Measurements from ENCODE around the gene PLEKHA7.

The PLEKHA7 gene

DNA sequence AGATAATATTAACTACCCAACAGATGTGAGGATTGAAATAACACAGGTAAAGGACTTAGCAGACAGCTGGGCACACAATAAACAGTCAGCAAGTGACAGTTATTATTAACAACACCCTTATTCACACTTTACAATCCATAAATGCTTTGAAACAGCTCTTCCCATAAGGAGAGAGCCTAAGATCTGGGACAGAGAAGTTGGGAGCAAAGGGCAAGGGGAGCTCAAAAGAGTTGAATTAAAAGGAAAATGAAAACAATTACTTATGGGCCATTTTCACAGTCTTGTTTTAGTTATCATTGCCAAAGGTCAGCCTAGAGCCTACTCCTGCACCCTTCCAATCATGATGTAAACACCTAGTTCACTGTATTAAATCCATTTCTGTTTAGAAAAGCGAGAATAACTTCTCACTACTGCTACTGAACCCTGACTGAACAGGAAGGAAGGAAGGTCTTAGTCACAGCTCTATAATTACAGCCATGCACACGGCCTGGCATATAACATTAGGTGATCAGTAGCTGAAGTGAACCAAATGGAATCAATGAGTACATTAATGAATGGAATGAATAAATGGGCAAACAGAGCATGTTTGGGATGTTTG, 111.3 kb downstream of the PLEKHA7 start:
- H3K27ac Mint-ChIP-seq (ENCODE audit: low read depth), result no peak overlapping the region

DNA sequence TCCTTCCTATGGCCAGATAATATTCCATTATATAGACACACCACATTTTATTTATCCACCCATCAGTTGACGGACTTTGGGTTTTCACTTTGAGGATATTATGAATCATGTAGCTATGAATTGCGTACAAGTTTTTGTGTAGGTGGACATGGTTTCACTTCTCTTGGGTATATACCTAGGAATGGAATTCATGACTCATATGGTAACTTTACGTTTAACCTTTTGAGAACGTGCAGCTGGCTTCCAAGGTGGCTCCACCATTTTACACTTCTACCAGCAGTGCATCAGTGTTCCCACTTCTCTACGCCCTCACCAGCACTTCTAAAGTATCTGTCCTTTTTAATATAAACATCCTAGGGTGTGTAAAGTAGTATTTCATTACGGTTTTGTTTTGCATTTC, 112.0 kb downstream of the PLEKHA7 start:
- no peaks in the 10 kb centered on the region for H3K9me3 Mint-ChIP-seq
- no peaks in the 10 kb centered on the region for H3K27me3 Mint-ChIP-seq
- peaks cover 9% of the 10 kb centered on the region for H3K4me1 Mint-ChIP-seq
- no peak overlapping the region for H3K4me3 Mint-ChIP-seq
- no peak overlapping the region for H3K27ac Mint-ChIP-seq (ENCODE audit: low read depth)
- DNase-seq (ENCODE audit: low spot score in 2 of 2), result no peak
- ATAC-seq (replicated peaks; ENCODE audit: extremely low read depth, poor library complexity, severe bottlenecking), result no peak
- no peaks in the 10 kb centered on the region for H3K36me3 Mint-ChIP-seq (ENCODE audit: insufficient read depth)

More for the DNA sequence above, 111.3 kb downstream of the PLEKHA7 start:
- no peaks in the 10 kb centered on the region for H3K36me3 Mint-ChIP-seq (ENCODE audit: insufficient read depth)
- H3K27me3 Mint-ChIP-seq, result no peaks in the 10 kb centered on the region
- DNase-seq (ENCODE audit: low spot score in 2 of 2), result no peak
- H3K9me3 Mint-ChIP-seq, result no peaks in the 10 kb centered on the region
- H3K4me3 Mint-ChIP-seq, result no peak overlapping the region
- no peak for ATAC-seq (replicated peaks; ENCODE audit: extremely low read depth, poor library complexity, severe bottlenecking)
- H3K4me1 Mint-ChIP-seq, result peaks cover 9% of the 10 kb centered on the region

DNA sequence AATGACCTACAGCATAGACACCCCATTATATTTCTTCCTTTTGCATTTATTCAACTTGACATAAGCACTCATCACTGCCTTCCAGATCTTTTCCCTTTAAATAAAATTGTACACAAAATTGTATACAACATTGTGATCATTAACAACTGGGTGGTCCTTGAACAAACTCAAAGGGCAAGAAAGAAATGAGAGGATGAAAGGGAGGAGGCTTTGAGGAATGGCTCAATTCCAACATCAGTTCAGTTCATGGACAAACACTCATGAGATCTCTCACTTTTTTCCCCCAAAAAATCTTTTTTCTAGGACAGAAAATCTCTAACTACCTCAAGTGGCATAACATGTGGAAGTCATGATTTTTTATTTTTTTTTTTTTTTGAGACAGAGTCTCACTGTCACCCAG, 113.7 kb downstream of the PLEKHA7 start:
- Mint-ChIP-seq H3K27me3 (no peaks in the 10 kb centered on the region), H3K27ac (ENCODE audit: low read depth) (no peak overlapping the region), H3K4me3 (no peak overlapping the region), H3K4me1 (peaks cover 9% of the 10 kb centered on the region), H3K36me3 (ENCODE audit: insufficient read depth) (no peaks in the 10 kb centered on the region), H3K9me3 (no peaks in the 10 kb centered on the region)
- no peak for DNase-seq (ENCODE audit: low spot score in 2 of 2)
- no peak for ATAC-seq (replicated peaks; ENCODE audit: extremely low read depth, poor library complexity, severe bottlenecking)

DNA sequence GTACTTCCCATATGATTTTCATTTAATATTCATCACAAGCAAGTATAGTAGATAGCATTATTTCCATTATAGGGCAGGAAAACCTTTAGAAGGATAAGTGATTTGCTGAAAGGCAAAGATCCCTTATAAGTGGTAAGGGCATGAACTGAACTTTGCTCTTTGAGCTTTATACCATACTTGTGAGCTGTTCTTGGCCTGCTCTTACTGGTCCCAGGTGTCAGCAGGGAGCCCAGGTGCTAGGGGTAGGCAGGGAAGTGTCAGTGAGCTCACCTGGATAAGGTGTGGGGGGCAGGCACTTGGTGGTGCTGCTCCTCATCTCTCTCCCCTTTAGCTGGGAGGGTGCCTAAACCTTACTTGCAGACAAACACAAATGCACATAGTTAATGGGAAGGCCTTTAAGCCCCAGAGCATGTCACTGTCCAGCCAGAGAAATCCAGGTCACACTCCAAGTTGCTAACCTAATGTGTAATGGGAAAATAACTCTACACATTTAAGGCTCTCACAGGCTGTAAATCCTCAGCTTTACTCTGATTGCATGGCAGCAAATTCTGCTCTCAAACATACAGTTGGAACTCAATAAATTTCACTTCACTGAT, 114.4 kb downstream of the PLEKHA7 start:
- H3K4me1 Mint-ChIP-seq, result peaks cover 9% of the 10 kb centered on the region
- no peak for ATAC-seq (replicated peaks; ENCODE audit: extremely low read depth, poor library complexity, severe bottlenecking)
- H3K4me3 Mint-ChIP-seq, result no peak overlapping the region

DNA sequence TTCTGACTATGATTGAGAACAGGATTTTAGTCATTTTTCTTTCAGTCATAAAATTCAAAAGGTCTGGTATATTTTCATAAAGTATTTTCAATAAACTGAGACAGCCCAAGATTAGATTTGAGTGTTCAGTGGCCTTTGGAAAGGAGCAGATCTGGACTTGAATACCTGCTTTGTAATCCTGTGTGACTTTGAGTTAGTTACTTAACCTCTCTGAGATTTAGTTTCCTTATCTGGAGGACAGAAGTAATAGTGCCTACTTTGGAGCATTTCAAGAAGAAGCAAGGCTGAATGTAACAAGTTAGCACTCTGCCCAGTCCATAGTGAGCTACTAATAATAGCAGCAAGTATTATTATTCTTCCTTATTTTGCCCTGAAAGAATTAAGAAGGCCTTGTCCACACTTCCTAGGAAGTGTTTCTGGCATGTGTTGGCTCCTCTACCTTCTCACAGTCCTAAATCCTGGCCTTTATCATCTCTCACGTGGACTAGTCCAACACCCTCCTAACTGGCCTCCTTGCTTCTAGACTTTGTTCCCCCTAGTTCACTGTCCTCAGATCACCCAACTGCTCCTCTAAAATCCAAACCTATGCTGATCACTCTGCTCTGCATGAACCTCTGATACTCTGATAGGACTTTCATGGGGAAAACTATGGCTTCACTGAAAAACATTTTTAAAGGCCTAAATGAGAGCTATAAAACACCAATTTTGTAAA, 115.8 kb downstream of the PLEKHA7 start:
- no peak overlapping the region for H3K27ac Mint-ChIP-seq (ENCODE audit: low read depth)
- DNase-seq (ENCODE audit: low spot score in 2 of 2) (no peak), ATAC-seq (replicated peaks; ENCODE audit: extremely low read depth, poor library complexity, severe bottlenecking) (no peak)
- H3K27me3 Mint-ChIP-seq, result peaks cover 13% of the 10 kb centered on the region
- H3K4me1 Mint-ChIP-seq, result peaks cover 9% of the 10 kb centered on the region
- no peaks in the 10 kb centered on the region for H3K36me3 Mint-ChIP-seq (ENCODE audit: insufficient read depth)
- no peak overlapping the region for H3K4me3 Mint-ChIP-seq
- H3K9me3 Mint-ChIP-seq, result no peaks in the 10 kb centered on the region

More for the DNA sequence above, 114.4 kb downstream of the PLEKHA7 start:
- H3K27ac Mint-ChIP-seq (ENCODE audit: low read depth), result no peak overlapping the region
- no peaks in the 10 kb centered on the region for H3K9me3 Mint-ChIP-seq
- H3K36me3 Mint-ChIP-seq (ENCODE audit: insufficient read depth), result no peaks in the 10 kb centered on the region
- DNase-seq (ENCODE audit: low spot score in 2 of 2), result no peak
- H3K27me3 Mint-ChIP-seq, result peaks cover 4% of the 10 kb centered on the region

DNA sequence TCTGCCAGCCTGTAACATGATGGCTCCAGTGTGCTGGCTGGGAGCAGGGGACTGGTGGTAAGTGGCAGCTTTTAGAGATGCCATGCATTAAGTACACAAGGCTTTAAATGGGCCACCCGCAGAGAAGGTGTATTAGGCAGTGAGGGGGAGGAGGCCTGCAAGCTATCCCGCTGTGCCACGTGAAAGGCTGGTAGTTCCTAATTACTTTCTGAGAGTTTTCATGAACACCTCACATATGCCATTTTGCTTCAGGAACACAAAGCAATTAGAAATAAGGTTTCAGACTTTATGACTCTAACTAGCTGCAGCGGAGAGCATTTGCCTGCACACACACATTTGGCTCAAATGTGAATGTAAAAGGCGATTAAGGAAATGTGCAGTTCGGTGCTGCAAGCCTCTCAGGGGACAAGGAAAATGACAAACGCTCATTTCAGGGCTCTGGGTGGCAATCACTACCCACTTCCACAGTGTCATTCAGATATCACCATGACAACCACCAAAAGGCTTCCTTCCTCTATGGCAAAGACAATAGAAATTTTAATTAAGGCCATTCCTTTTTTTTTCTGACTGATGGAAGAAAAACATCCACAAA, 116.6 kb downstream of the PLEKHA7 start:
- Mint-ChIP-seq H3K36me3 (ENCODE audit: insufficient read depth) (no peaks in the 10 kb centered on the region), H3K9me3 (no peaks in the 10 kb centered on the region), H3K27me3 (peaks cover 13% of the 10 kb centered on the region), H3K27ac (ENCODE audit: low read depth) (no peak overlapping the region), H3K4me1 (no peaks in the 10 kb centered on the region), H3K4me3 (no peak overlapping the region)
- DNase-seq (ENCODE audit: low spot score in 2 of 2) (no peak), ATAC-seq (replicated peaks; ENCODE audit: extremely low read depth, poor library complexity, severe bottlenecking) (no peak)

DNA sequence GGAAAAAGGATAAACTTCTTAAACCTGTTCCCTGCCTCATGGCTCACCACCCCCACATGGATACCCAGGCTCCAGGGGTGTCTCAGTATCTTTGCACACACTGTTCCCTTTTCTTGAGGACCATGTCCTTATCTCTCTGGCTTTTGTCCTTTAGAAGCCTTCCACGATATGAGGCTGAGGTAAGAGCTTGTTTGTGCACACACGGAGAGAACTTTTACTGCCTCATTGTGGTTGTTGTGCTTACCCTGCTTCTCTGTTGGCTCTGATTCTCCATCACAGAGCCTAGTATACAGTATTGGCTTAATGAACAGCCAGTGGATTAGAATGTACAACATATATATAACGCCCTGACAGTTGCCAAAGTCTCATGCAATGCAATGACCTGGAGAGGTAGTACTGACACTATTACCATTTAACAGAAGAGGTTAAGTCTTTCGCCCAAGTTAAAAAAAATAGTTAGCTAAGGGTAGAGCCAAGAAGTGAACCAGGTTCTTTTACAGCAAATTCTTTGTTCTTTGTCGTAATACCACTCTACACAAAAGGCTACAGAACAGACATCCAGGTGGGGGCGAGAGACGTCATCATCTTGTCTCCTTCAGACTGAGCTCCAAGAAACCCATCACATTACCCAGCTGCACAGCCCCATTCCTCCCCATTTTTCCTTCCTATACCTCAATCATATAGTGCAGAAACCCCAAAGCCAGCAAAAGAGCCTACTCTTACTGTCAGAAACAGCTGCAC, 117.3 kb downstream of the PLEKHA7 start:
- no peaks in the 10 kb centered on the region for H3K4me1 Mint-ChIP-seq
- H3K9me3 Mint-ChIP-seq, result no peaks in the 10 kb centered on the region
- ATAC-seq (replicated peaks; ENCODE audit: extremely low read depth, poor library complexity, severe bottlenecking) (no peak), DNase-seq (ENCODE audit: low spot score in 2 of 2) (no peak)
- no peak overlapping the region for H3K27ac Mint-ChIP-seq (ENCODE audit: low read depth)
- peaks cover 13% of the 10 kb centered on the region for H3K27me3 Mint-ChIP-seq
- H3K36me3 Mint-ChIP-seq (ENCODE audit: insufficient read depth), result no peaks in the 10 kb centered on the region
- no peak overlapping the region for H3K4me3 Mint-ChIP-seq

DNA sequence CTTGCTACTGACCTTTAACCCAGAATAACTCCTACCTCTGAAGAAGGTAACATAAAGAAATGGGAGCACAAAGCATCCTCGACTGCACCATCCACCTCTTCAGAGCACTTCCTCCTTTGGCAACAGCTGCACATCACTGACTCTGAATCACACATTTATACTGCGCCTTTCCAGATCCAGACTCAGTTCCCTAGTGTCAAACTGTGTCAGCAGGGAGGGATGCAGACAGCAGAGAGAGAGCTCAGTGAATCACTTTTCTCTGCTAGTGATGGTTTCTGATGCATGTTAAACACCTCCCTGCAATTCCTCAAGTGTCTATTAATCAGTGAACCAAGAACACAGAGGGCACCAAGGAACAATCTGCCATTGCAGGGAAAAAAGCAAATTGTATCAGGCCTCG, 118.9 kb downstream of the PLEKHA7 start:
- no peaks in the 10 kb centered on the region for H3K4me1 Mint-ChIP-seq
- no peak overlapping the region for H3K27ac Mint-ChIP-seq (ENCODE audit: low read depth)

DNA sequence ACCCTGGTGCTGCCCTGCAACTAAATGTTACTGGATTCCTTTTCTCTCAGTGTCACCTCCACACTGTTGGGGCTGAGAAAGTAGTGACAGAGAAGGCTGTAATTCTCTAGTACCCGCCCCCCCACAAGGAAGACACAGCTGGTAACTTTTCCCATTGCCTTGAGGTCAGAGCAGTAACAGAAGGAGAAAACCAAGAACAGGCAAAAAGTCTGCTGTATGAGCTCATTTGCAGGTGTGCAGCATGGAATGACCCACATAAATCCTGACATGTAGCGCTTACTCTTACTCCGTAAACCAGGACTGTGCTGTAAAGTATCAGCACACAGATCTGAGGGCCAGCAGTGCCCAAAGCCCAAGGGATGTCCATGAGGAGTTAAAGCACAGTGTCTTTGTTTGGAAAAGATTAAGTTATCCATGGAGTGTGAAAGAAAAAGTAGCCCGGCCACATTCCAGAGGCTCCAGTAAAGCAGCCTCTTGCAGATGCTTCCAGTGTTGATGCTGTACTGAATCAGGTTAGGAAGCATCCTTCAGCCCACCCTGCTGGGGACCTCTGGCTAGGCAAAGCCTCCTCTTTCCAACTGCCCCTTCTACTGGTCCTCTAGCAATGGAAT, 120.7 kb downstream of the PLEKHA7 start:
- peaks cover 15% of the 10 kb centered on the region for H3K9me3 Mint-ChIP-seq
- DNase-seq (ENCODE audit: low spot score in 2 of 2) (no peak), ATAC-seq (replicated peaks; ENCODE audit: extremely low read depth, poor library complexity, severe bottlenecking) (no peak)
- no peaks in the 10 kb centered on the region for H3K4me1 Mint-ChIP-seq
- no peaks in the 10 kb centered on the region for H3K36me3 Mint-ChIP-seq (ENCODE audit: insufficient read depth)
- peaks cover 13% of the 10 kb centered on the region for H3K27me3 Mint-ChIP-seq
- H3K27ac Mint-ChIP-seq (ENCODE audit: low read depth), result no peak overlapping the region
- H3K4me3 Mint-ChIP-seq, result no peak overlapping the region

More for the DNA sequence above, 118.9 kb downstream of the PLEKHA7 start:
- H3K27me3 Mint-ChIP-seq, result peaks cover 13% of the 10 kb centered on the region
- ATAC-seq (replicated peaks; ENCODE audit: extremely low read depth, poor library complexity, severe bottlenecking), result no peak
- peaks cover under 1% of the 10 kb centered on the region for H3K9me3 Mint-ChIP-seq
- DNase-seq (ENCODE audit: low spot score in 2 of 2), result no peak
- H3K4me3 Mint-ChIP-seq, result no peak overlapping the region
- H3K36me3 Mint-ChIP-seq (ENCODE audit: insufficient read depth), result no peaks in the 10 kb centered on the region

DNA sequence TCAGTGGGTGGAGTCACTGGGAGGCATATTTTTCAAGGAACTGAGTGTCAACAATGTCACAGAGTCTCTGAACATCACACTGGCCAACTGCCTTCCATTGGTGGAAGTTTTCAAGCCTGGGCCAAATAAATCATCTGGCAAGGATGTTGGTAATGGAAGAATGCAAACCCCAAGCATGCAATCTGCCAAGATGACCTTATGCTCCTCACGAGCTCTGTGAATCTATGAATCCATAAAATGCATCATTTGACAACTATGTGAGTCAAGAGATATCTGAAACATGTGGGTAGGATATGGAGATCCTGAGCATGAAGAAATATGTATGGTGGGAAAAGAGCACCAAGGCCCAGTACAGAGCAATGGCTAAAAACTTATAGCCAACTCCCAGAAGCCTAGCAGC, 122.2 kb downstream of the PLEKHA7 start:
- peaks cover 15% of the 10 kb centered on the region for H3K9me3 Mint-ChIP-seq
- no peak overlapping the region for H3K27ac Mint-ChIP-seq (ENCODE audit: low read depth)
- H3K36me3 Mint-ChIP-seq (ENCODE audit: insufficient read depth), result no peaks in the 10 kb centered on the region
- no peaks in the 10 kb centered on the region for H3K4me1 Mint-ChIP-seq
- H3K27me3 Mint-ChIP-seq, result peaks cover 13% of the 10 kb centered on the region
- DNase-seq (ENCODE audit: low spot score in 2 of 2) (no peak), ATAC-seq (replicated peaks; ENCODE audit: extremely low read depth, poor library complexity, severe bottlenecking) (no peak)
- no peak overlapping the region for H3K4me3 Mint-ChIP-seq

DNA sequence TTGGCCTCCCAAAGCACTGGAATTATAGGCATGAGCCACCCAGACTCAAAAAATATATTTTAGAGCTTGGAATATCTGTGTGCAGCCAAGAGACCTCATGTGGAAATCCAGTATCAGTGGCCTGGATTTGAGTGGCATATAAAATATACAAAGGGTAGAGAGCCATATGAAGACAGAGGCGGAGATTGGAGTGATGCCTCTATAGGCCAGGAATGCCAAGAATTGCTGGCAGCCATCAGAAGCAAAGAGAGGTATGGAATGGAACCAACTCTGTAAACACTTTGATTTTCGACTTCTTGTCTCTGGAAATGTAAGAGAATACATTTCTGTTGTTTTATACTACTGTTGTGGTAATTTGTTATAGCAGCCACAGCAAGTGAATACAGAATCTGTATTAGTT, 123.0 kb downstream of the PLEKHA7 start:
- ATAC-seq (replicated peaks; ENCODE audit: extremely low read depth, poor library complexity, severe bottlenecking) (no peak), DNase-seq (ENCODE audit: low spot score in 2 of 2) (no peak)
- Mint-ChIP-seq H3K9me3 (peaks cover 15% of the 10 kb centered on the region), H3K36me3 (ENCODE audit: insufficient read depth) (no peaks in the 10 kb centered on the region), H3K27me3 (peaks cover 13% of the 10 kb centered on the region), H3K4me1 (no peaks in the 10 kb centered on the region), H3K4me3 (no peak overlapping the region), H3K27ac (ENCODE audit: low read depth) (no peak overlapping the region)

DNA sequence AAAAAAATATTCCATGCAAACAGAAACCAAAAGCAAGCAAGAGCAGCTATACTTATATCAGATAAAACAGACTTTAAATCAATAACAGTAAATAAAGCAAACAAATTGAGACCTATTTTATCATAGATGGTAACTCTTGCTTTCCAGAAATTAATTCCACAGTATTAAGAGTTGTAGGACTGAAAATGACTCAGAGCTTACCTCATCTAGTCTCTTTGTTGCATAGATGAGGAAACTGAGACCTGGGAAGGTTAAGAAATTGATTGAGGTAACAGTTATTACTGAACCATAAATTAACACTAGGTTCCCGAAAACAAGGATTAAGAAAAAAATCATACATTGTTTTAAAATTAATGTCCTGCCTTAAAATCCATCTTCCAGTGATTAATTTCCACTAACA, 123.8 kb downstream of the PLEKHA7 start:
- Mint-ChIP-seq H3K27me3 (peaks cover 13% of the 10 kb centered on the region), H3K27ac (ENCODE audit: low read depth) (no peak overlapping the region), H3K4me3 (no peak overlapping the region), H3K36me3 (ENCODE audit: insufficient read depth) (no peaks in the 10 kb centered on the region), H3K9me3 (peaks cover 15% of the 10 kb centered on the region), H3K4me1 (no peaks in the 10 kb centered on the region)
- ATAC-seq (replicated peaks; ENCODE audit: extremely low read depth, poor library complexity, severe bottlenecking), result no peak
- no peak for DNase-seq (ENCODE audit: low spot score in 2 of 2)

All from central memory CD8-positive, alpha-beta T cell (primary cell).